ENCODE data around the gene ABCB9.
"Not testable (repeated sequence)": the region's sequence is repeated elsewhere in the genome, so short reads cannot be mapped to it uniquely, and the experiment has no call there.

Gene ABCB9

DNA sequence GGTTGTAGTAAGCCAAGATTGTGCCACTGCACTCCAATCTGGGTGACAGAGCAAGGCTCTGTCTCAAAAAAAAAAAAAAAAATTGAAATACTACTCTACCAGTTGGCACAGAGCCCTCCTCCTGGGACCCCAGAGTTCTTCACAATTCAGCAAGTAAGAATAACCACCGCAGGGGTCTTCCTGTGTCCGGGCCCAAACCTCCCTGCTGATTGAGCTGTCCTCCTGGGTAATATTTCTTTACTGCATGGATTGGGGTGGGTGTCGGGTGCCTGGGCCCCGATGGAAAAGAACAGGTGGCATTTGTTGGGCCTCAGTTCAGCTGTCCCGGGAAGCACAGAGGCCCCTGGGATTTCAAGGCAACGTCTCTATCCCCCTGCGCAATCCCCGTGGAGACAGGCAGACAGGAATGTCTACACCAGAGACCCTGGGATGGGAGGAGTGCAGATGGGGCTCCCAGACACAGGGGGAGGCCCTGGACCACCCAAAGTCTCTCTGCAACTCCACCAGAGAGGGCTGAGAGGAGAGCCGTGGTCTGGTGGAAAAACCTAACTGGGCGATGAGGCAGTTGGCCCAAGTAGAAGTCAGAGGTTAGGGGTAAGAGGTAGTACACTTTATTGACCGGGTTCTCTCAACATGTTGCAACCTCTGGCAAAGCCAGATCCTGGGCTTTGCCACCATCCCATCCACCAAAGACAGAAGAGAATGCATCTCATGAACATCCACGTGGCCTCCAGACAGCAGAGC is 37.7 kb downstream of the ABCB9 start:
- Histone ChIP-seq H3K27me3 (ENCODE audit: control insufficient read depth, insufficient read depth, low read length) (no peaks in the 10 kb centered on the region), H3K9ac (ENCODE audit: low read depth, low read length) (no peak overlapping the region), H3K27ac (ENCODE audit: low read depth, low read length) (no peak overlapping the region), H3K36me3 (ENCODE audit: control insufficient read depth, insufficient read depth, low read length) (no peaks in the 10 kb centered on the region), H3K4me1 (ENCODE audit: control insufficient read depth, insufficient read depth, low read length) (no peaks in the 10 kb centered on the region), H3K9me3 (ENCODE audit: control insufficient read depth, insufficient read depth, low read length) (no peaks in the 10 kb centered on the region), H3K4me3 (ENCODE audit: low read depth, low read length) (no peak overlapping the region)

DNA sequence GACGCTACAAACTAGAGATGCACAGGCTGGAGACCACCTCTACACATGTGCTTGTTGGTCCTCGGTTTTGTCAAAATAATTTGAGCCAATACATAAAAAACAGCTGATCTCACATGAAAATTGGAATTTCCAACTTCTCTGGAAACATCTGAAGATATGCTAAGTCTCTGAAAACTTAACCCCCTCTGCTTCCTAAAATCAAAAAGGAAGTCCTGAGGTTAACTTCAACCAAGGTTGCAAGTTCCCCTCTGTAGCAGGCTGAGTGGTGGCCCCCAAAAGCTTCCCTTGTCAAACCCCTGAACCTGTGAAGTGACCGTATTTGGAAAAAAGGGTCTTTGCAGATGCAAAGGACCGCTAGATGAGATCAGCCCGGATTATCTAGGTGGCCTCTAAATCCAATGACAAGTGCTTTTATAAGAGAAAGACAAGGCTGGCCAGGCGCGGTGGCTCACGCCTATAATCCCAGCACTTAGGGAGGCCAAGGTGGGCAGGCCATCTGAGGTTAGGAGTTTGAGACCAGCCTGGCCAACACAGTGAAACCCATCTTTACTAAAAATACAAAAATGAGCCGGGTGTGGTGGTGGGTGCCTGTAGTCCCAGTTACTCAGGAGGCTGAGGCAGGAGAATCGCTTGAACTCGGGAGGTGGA is 38.4 kb downstream of the ABCB9 start:
- Histone ChIP-seq H3K36me3 (ENCODE audit: control insufficient read depth, insufficient read depth, low read length) (no peaks in the 10 kb centered on the region), H3K4me3 (ENCODE audit: low read depth, low read length) (no peak overlapping the region), H3K9ac (ENCODE audit: low read depth, low read length) (no peak overlapping the region), H3K27ac (ENCODE audit: low read depth, low read length) (no peak overlapping the region), H3K27me3 (ENCODE audit: control insufficient read depth, insufficient read depth, low read length) (no peaks in the 10 kb centered on the region), H3K4me1 (ENCODE audit: control insufficient read depth, insufficient read depth, low read length) (no peaks in the 10 kb centered on the region), H3K9me3 (ENCODE audit: control insufficient read depth, insufficient read depth, low read length) (no peaks in the 10 kb centered on the region)

DNA sequence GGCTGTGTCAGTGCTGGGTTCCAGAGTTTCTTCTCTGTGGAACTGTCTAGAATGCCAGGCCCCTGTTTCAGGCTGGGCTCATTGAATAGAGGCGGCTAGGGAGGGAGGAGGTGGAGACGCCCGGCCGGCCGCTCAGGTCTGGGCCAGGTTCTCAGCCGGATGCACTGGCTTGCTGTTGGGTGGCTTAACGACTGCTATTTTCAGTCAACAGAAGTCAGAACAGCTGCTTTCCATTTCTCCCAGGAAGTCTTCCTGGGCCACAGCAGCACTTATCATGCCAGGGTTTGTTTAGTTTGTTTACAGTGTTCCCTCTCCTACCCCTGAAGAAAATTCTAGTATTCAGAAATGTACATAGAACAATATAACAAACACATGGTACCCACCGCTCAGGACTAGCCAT is 44.3 kb downstream of the ABCB9 start:
- Histone ChIP-seq H3K27ac (ENCODE audit: low read depth, low read length) (no peak overlapping the region), H3K36me3 (ENCODE audit: control insufficient read depth, insufficient read depth, low read length) (no peaks in the 10 kb centered on the region), H3K9ac (ENCODE audit: low read depth, low read length) (no peak overlapping the region), H3K4me1 (ENCODE audit: control insufficient read depth, insufficient read depth, low read length) (no peaks in the 10 kb centered on the region), H3K4me3 (ENCODE audit: low read depth, low read length) (no peak overlapping the region), H3K27me3 (ENCODE audit: control insufficient read depth, insufficient read depth, low read length) (no peaks in the 10 kb centered on the region), H3K9me3 (ENCODE audit: control insufficient read depth, insufficient read depth, low read length) (no peaks in the 10 kb centered on the region)

DNA sequence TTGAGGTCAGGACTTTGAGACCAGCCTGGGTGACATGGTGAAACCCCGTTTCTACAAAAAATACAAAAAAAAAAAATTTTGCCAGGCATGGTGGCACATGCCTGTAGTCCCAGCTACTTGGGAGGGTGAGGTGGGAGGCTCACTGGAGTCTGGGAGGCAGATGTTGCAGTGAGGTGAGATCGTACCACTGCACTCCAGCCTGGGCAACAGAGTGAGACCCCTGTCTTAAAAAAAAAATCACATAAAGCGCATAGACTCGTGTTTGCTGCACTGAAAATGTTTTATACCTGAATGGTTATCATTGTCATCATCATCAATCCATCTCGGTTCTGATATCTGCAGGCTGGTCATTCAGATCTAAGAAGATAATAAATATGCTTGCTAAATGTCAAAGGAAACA is 45.6 kb downstream of the ABCB9 start:
- H3K27me3 ChIP-seq (ENCODE audit: control insufficient read depth, insufficient read depth, low read length), result no peaks in the 10 kb centered on the region
- no peak overlapping the region for H3K4me3 ChIP-seq (ENCODE audit: low read depth, low read length)
- no peaks in the 10 kb centered on the region for H3K9me3 ChIP-seq (ENCODE audit: control insufficient read depth, insufficient read depth, low read length)
- H3K9ac ChIP-seq (ENCODE audit: low read depth, low read length), result no peak overlapping the region
- no peak overlapping the region for H3K27ac ChIP-seq (ENCODE audit: low read depth, low read length)
- no peaks in the 10 kb centered on the region for H3K4me1 ChIP-seq (ENCODE audit: control insufficient read depth, insufficient read depth, low read length)
- H3K36me3 ChIP-seq (ENCODE audit: control insufficient read depth, insufficient read depth, low read length), result no peaks in the 10 kb centered on the region

GRCh38 chr12:122918827-122919226 is 47.4 kb downstream of the ABCB9 start:
- Histone ChIP-seq H3K27ac (ENCODE audit: low read depth, low read length) (no peak overlapping the region), H3K4me3 (ENCODE audit: low read depth, low read length) (no peak overlapping the region), H3K9me3 (ENCODE audit: control insufficient read depth, insufficient read depth, low read length) (no peaks in the 10 kb centered on the region), H3K4me1 (ENCODE audit: control insufficient read depth, insufficient read depth, low read length) (no peaks in the 10 kb centered on the region), H3K9ac (ENCODE audit: low read depth, low read length) (no peak overlapping the region), H3K36me3 (ENCODE audit: control insufficient read depth, insufficient read depth, low read length) (no peaks in the 10 kb centered on the region), H3K27me3 (ENCODE audit: control insufficient read depth, insufficient read depth, low read length) (no peaks in the 10 kb centered on the region)

GRCh38 chr12:122917507-122918121 is 48.6 kb downstream of the ABCB9 start:
- Histone ChIP-seq H3K4me1 (ENCODE audit: control insufficient read depth, insufficient read depth, low read length) (no peaks in the 10 kb centered on the region), H3K36me3 (ENCODE audit: control insufficient read depth, insufficient read depth, low read length) (no peaks in the 10 kb centered on the region), H3K9ac (ENCODE audit: low read depth, low read length) (no peak overlapping the region), H3K27ac (ENCODE audit: low read depth, low read length) (no peak overlapping the region), H3K27me3 (ENCODE audit: control insufficient read depth, insufficient read depth, low read length) (no peaks in the 10 kb centered on the region), H3K4me3 (ENCODE audit: low read depth, low read length) (no peak overlapping the region), H3K9me3 (ENCODE audit: control insufficient read depth, insufficient read depth, low read length) (no peaks in the 10 kb centered on the region)

DNA sequence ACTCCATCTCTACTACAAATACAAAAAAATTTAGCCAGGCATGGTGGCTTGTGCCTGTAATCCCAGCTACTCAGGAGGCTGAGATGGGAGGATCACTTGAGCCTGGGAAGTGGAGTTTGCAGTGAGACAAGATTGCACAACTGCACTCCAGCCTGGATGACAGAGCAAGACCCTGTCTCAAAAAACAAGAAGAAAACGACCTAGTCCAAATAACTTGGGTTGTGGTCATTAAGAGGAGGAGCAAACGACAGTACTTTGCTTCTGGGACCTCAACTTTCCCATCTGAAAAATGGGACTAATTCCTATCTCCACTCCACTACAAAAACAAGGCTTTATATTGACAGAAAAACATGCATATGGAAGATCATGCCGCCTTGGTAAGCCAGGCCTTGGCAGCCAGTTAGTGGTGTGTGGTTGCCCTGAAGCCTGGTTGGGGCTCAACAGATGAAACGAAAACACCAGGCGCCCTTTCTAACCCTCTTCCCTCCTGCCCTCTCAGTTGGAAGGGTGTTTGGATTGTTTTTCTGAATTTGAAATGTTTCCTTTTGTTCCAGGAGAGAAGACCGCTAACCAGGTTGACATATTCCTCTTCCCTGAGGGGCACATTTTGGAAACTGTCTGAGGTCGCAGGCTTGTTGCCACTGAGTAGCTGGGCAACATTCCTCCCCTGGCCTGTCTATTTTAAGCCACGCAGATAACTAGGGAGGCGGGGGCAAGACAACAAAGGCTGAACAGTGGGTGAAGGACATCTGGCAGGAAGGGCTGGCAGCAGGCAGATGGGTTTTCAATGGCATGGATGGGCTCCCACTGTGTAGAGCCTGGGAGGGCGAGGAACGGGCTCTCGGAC is 56.6 kb downstream of the ABCB9 start:
- Histone ChIP-seq H3K9me3 (ENCODE audit: control insufficient read depth, insufficient read depth, low read length) (no peaks in the 10 kb centered on the region), H3K36me3 (ENCODE audit: control insufficient read depth, insufficient read depth, low read length) (no peaks in the 10 kb centered on the region), H3K4me3 (ENCODE audit: low read depth, low read length) (no peak overlapping the region), H3K9ac (ENCODE audit: low read depth, low read length) (no peak overlapping the region), H3K27me3 (ENCODE audit: control insufficient read depth, insufficient read depth, low read length) (no peaks in the 10 kb centered on the region), H3K4me1 (ENCODE audit: control insufficient read depth, insufficient read depth, low read length) (peaks cover 10% of the 10 kb centered on the region), H3K27ac (ENCODE audit: low read depth, low read length) (no peak overlapping the region)

DNA sequence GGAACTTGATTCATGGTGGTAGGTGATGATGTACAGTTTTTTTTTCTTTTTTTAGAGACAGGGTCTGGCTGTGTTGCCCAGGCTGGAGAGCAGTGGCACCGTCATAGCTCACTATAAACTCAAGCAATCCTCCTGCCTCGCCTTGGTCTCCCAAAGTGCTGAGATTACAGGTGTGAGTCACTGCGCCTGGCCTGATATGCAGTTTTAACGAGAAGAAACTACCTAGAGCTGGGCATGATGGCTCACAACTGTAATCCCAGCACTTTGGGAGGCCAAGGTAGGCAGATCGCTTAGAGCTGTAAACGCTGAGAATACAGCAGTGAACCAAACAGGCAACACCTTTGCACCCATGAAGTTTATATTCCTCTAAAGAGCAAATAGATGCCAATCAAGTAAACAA is 57.3 kb downstream of the ABCB9 start:
- H3K27ac ChIP-seq (ENCODE audit: low read depth, low read length), result no peak overlapping the region
- H3K4me3 ChIP-seq (ENCODE audit: low read depth, low read length), result no peak overlapping the region
- peaks cover 10% of the 10 kb centered on the region for H3K4me1 ChIP-seq (ENCODE audit: control insufficient read depth, insufficient read depth, low read length)
- H3K27me3 ChIP-seq (ENCODE audit: control insufficient read depth, insufficient read depth, low read length), result no peaks in the 10 kb centered on the region
- H3K9ac ChIP-seq (ENCODE audit: low read depth, low read length), result no peak overlapping the region
- H3K36me3 ChIP-seq (ENCODE audit: control insufficient read depth, insufficient read depth, low read length), result no peaks in the 10 kb centered on the region
- H3K9me3 ChIP-seq (ENCODE audit: control insufficient read depth, insufficient read depth, low read length), result no peaks in the 10 kb centered on the region

GRCh38 chr12:122905258-122905657 is 61.0 kb downstream of the ABCB9 start:
- H3K9me3 ChIP-seq (ENCODE audit: control insufficient read depth, insufficient read depth, low read length); H3K4me3 ChIP-seq (ENCODE audit: low read depth, low read length); H3K4me1 ChIP-seq (ENCODE audit: control insufficient read depth, insufficient read depth, low read length); H3K9ac ChIP-seq (ENCODE audit: low read depth, low read length); H3K27me3 ChIP-seq (ENCODE audit: control insufficient read depth, insufficient read depth, low read length); H3K36me3 ChIP-seq (ENCODE audit: control insufficient read depth, insufficient read depth, low read length); H3K27ac ChIP-seq (ENCODE audit: low read depth, low read length): not testable (repeated sequence)

- H3K27ac ChIP-seq (ENCODE audit: low read depth, low read length), result no peak overlapping the region
- no peaks in the 10 kb centered on the region for H3K36me3 ChIP-seq (ENCODE audit: control insufficient read depth, insufficient read depth, low read length)
- no peaks in the 10 kb centered on the region for H3K9me3 ChIP-seq (ENCODE audit: control insufficient read depth, insufficient read depth, low read length)
- no peak overlapping the region for H3K9ac ChIP-seq (ENCODE audit: low read depth, low read length)
- no peaks in the 10 kb centered on the region for H3K27me3 ChIP-seq (ENCODE audit: control insufficient read depth, insufficient read depth, low read length)
- H3K4me3 ChIP-seq (ENCODE audit: low read depth, low read length), result no peak overlapping the region
- no peaks in the 10 kb centered on the region; the same call in 1 of the 2 replicates for H3K4me1 ChIP-seq (ENCODE audit: control insufficient read depth, insufficient read depth, low read length)
Measured at GRCh38 chr12:122903693-122904034, 62.6 kb downstream of the ABCB9 start.
